ENCODE results near the gene TRIM74. TPM values are rescaled to one million over a fixed set of nuclear protein-coding genes. Genes with fewer than 3 reads are reported as not detected.
"Not testable (repeated sequence)": the region's sequence is repeated elsewhere in the genome, so short reads cannot be mapped to it uniquely, and the experiment has no call there.

The TRIM74 gene
- total RNA-seq, 1 experiment from 2014 or later: 1.0 TPM

GRCh38 chr7:72960626-72961345 lies 8.5 kb downstream of the TRIM74 start:
- BruUV-seq (replicated peaks); DNase-seq (ENCODE audit: low read depth, low spot score); intact Hi-C loops (cut with micrococcal nuclease); H3K9me2 ChIP-seq (ENCODE audit: insufficient read depth); H3K27me3 ChIP-seq (ENCODE audit: insufficient read depth, low read length); H2AFZ ChIP-seq (ENCODE audit: low read depth, low read length, poor library complexity, severe bottlenecking); H3K9ac ChIP-seq (ENCODE audit: low read length); H3K79me2 ChIP-seq (ENCODE audit: insufficient read depth, low read length); CTCF ChIA-PET; H3K4me2 ChIP-seq (ENCODE audit: low read length); RAD21 ChIA-PET (ENCODE audit: low non-redundant PET in 1 of 2, low total read pairs in 2 of 2, uncharacterized antibody in 2 of 2, unreplicated experiment in 2 of 2); H3K9me3 ChIP-seq (ENCODE audit: control insufficient read depth in 1 of 2, insufficient read depth in 1 of 2, low read depth in 1 of 2, low read length in 2 of 2); ATAC-seq; H3K4me1 ChIP-seq (ENCODE audit: control insufficient read depth in 1 of 2, insufficient read depth in 2 of 2, low read length in 2 of 2); H4K20me1 ChIP-seq (ENCODE audit: insufficient read depth); H3K36me3 ChIP-seq (ENCODE audit: control insufficient read depth in 1 of 2, insufficient read depth in 2 of 2, low read length in 2 of 2); H3K4me3 ChIP-seq (replicated peaks in 1 of 2; ENCODE audit: low read depth in 1 of 2, low read length in 2 of 2); H3K27ac ChIP-seq (ENCODE audit: low read depth, low read length); POLR2A ChIA-PET: not testable (repeated sequence)

- CTCF ChIA-PET; H3K9me2 ChIP-seq (ENCODE audit: insufficient read depth); H3K9me3 ChIP-seq (ENCODE audit: control insufficient read depth in 1 of 2, insufficient read depth in 1 of 2, low read depth in 1 of 2, low read length in 2 of 2); H3K9ac ChIP-seq (ENCODE audit: low read length); POLR2A ChIA-PET; H2AFZ ChIP-seq (ENCODE audit: low read depth, low read length, poor library complexity, severe bottlenecking); H4K20me1 ChIP-seq (ENCODE audit: insufficient read depth); H3K4me1 ChIP-seq (ENCODE audit: control insufficient read depth in 1 of 2, insufficient read depth in 2 of 2, low read length in 2 of 2); H3K27me3 ChIP-seq (ENCODE audit: insufficient read depth, low read length); H3K79me2 ChIP-seq (ENCODE audit: insufficient read depth, low read length); intact Hi-C loops (cut with micrococcal nuclease); RAD21 ChIA-PET (ENCODE audit: low non-redundant PET in 1 of 2, low total read pairs in 2 of 2, uncharacterized antibody in 2 of 2, unreplicated experiment in 2 of 2); H3K36me3 ChIP-seq (ENCODE audit: control insufficient read depth in 1 of 2, insufficient read depth in 2 of 2, low read length in 2 of 2); BruUV-seq (replicated peaks); H3K27ac ChIP-seq (ENCODE audit: low read depth, low read length); H3K4me3 ChIP-seq (replicated peaks in 1 of 2; ENCODE audit: low read depth in 1 of 2, low read length in 2 of 2); H3K4me2 ChIP-seq (ENCODE audit: low read length); DNase-seq (ENCODE audit: low read depth, low spot score): not testable (repeated sequence)
- peak; percentile 85 for ATAC-seq
Measured at GRCh38 chr7:72960029-72960428, 9.2 kb downstream of the TRIM74 start.

DNA sequence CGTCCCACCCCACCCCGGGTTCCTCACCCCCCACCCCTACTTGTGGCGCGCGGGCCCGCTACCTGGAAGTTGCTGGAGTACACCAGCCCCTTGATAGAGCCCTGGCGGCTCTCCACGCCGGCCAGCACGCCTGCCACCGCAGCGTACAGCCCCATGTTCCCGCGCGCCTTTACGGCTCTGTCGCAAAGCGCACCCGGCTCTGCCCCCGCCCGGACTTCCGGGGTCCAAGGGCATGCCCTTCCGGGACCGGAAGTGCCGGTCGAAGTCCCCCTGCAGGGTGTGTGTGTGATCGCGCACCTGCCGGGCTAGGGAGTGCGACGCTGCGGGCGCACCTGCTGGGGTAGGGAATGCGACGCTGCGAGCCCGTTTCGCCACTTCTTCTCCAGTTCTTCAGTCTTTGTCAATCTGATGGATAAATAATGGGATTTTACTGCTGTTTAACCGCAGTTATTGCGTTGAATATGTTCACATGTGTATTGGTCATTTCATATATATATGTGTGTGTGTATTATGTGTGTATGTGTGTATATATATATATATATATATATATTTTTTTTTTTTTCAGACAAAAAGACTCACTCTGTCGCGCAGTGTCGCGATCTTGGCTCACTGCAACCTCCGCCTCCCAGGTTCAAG lies 14.6 kb downstream of the TRIM74 start:
- DNase-seq (ENCODE audit: low read depth, low spot score); intact Hi-C loops (cut with micrococcal nuclease); BruUV-seq (replicated peaks); H3K9me2 ChIP-seq (ENCODE audit: insufficient read depth); H3K9me3 ChIP-seq (ENCODE audit: control insufficient read depth in 1 of 2, insufficient read depth in 1 of 2, low read depth in 1 of 2, low read length in 2 of 2); H3K27ac ChIP-seq (ENCODE audit: low read depth, low read length); H3K4me2 ChIP-seq (ENCODE audit: low read length); H3K79me2 ChIP-seq (ENCODE audit: insufficient read depth, low read length); H3K36me3 ChIP-seq (ENCODE audit: control insufficient read depth in 1 of 2, insufficient read depth in 2 of 2, low read length in 2 of 2); H3K9ac ChIP-seq (ENCODE audit: low read length); H3K27me3 ChIP-seq (ENCODE audit: insufficient read depth, low read length); H3K4me1 ChIP-seq (ENCODE audit: control insufficient read depth in 1 of 2, insufficient read depth in 2 of 2, low read length in 2 of 2); H2AFZ ChIP-seq (ENCODE audit: low read depth, low read length, poor library complexity, severe bottlenecking); POLR2A ChIA-PET; H4K20me1 ChIP-seq (ENCODE audit: insufficient read depth); RAD21 ChIA-PET (ENCODE audit: low non-redundant PET in 1 of 2, low total read pairs in 2 of 2, uncharacterized antibody in 2 of 2, unreplicated experiment in 2 of 2); CTCF ChIA-PET: not testable (repeated sequence)
- peak; percentile 93 for ATAC-seq
- H3K4me3 ChIP-seq (replicated peaks in 1 of 2; ENCODE audit: low read depth in 1 of 2, low read length in 2 of 2): peak overlapping the region in 1 of 2 experiments; percentile 21; a peak in 2 of 4 replicates

DNA sequence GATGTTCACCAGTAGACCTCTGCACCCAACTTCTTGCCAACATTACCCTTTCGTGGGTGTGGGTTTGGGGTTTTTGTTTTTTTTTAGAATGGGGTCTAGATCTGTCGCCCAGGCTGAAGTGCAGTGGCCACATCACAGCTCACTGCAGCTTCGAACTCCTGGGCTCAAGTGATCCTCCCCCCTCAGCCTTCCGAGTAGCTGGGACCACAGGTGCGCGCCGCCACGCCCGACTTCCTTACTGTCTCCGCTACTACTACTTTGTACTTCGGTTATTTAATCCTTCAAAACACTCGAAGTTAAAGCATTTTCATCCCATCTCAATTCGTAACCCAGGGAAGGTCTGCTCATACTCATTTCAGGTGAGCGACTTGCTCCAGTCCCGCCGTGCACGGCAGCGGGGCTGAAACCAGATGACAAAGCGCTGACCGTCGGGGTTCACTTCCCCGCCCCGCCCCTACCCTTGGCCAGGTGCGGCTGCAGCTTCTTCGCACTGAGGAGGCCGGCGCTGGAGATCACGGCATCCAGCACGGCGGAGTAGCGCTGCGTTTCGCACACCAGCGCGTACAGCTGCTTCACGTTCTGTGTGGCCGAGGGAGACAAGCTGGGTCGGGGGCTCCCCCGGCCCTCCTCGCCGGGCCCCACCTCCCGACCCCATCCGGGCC lies 15.2 kb downstream of the TRIM74 start:
- H2AFZ ChIP-seq (ENCODE audit: low read depth, low read length, poor library complexity, severe bottlenecking); H4K20me1 ChIP-seq (ENCODE audit: insufficient read depth); DNase-seq (ENCODE audit: low read depth, low spot score); RAD21 ChIA-PET (ENCODE audit: low non-redundant PET in 1 of 2, low total read pairs in 2 of 2, uncharacterized antibody in 2 of 2, unreplicated experiment in 2 of 2); H3K27me3 ChIP-seq (ENCODE audit: insufficient read depth, low read length); H3K27ac ChIP-seq (ENCODE audit: low read depth, low read length); POLR2A ChIA-PET; H3K79me2 ChIP-seq (ENCODE audit: insufficient read depth, low read length); H3K36me3 ChIP-seq (ENCODE audit: control insufficient read depth in 1 of 2, insufficient read depth in 2 of 2, low read length in 2 of 2); H3K4me1 ChIP-seq (ENCODE audit: control insufficient read depth in 1 of 2, insufficient read depth in 2 of 2, low read length in 2 of 2); intact Hi-C loops (cut with micrococcal nuclease); H3K9me3 ChIP-seq (ENCODE audit: control insufficient read depth in 1 of 2, insufficient read depth in 1 of 2, low read depth in 1 of 2, low read length in 2 of 2); CTCF ChIA-PET; H3K9me2 ChIP-seq (ENCODE audit: insufficient read depth): not testable (repeated sequence)
- peak; percentile 69 for ATAC-seq
- Histone ChIP-seq H3K4me2 (ENCODE audit: low read length) (peak overlapping the region; percentile 48), H3K9ac (ENCODE audit: low read length) (peak overlapping the region; percentile 39; the same call in 1 of the 2 replicates), H3K4me3 (replicated peaks in 1 of 2; ENCODE audit: low read depth in 1 of 2, low read length in 2 of 2) (peak overlapping the region; percentile 43 to 48; a peak in 3 of 4 replicates)
- BruUV-seq (replicated peaks): TSS peak; percentile 76
